RWPE2 (cell line): Measurements from ENCODE around the gene KRTAP10-6.

Experiments
- ATAC-seq: fragments of 200-7000 bp; cut with Tn5 transposase; 3 replicates; pipeline ENCODE4 v1.9.1; 2021; ENCODE audit warnings: low read depth
- DNase-seq: peaks from one replicate; pipeline ENCODE4 v3.0.0-alpha.2; 2020; ENCODE audit warnings: low spot score
- H3K27ac ChIP-seq: fragments of 450-650 bp; 2 replicates; pipeline ENCODE4 v1.5.1; 2017; ENCODE audit warnings: mild to moderate bottlenecking; ENCODE audit not compliant: poor library complexity, severe bottlenecking
- H3K27me3 ChIP-seq: fragments of 250-450 bp; sonication (Bioruptor Pico); 2 replicates; pipeline ENCODE4 v1.5.1; 2021; ENCODE audit warnings: mild to moderate bottlenecking, moderate library complexity; ENCODE audit not compliant: insufficient read depth, poor library complexity, severe bottlenecking
- H3K36me3 ChIP-seq: fragments of 250-450 bp; sonication (Bioruptor Pico); 2 replicates; pipeline ENCODE4 v1.5.1; 2020; ENCODE audit warnings: low read depth, mild to moderate bottlenecking, moderate library complexity
- H3K4me1 ChIP-seq: fragments of 250-450 bp; sonication (Bioruptor Pico); 2 replicates; pipeline ENCODE4 v1.5.1; 2021; ENCODE audit warnings: mild to moderate bottlenecking, moderate library complexity; ENCODE audit not compliant: insufficient read depth, poor library complexity, severe bottlenecking
- H3K4me3 ChIP-seq: fragments of 250-450 bp; sonication (Bioruptor Pico); 2 replicates; pipeline ENCODE4 v1.5.1; 2021; ENCODE audit warnings: mild to moderate bottlenecking, moderate library complexity; ENCODE audit not compliant: severe bottlenecking
- H3K9me3 ChIP-seq: fragments of 250-450 bp; sonication (Bioruptor Pico); 2 replicates; pipeline ENCODE4 v1.5.1; 2021; ENCODE audit warnings: mild to moderate bottlenecking, moderate library complexity; ENCODE audit not compliant: severe bottlenecking
- TF ChIP-seq, protein P1 (sequence below): fragments of 450-650 bp; IDR thresholded peaks from one replicate; pipeline ENCODE4 v1.5.1; 2017; ENCODE audit warnings: mild to moderate bottlenecking, moderate library complexity; ENCODE audit not compliant: poor library complexity, severe bottlenecking

The KRTAP10-6 gene

DNA sequence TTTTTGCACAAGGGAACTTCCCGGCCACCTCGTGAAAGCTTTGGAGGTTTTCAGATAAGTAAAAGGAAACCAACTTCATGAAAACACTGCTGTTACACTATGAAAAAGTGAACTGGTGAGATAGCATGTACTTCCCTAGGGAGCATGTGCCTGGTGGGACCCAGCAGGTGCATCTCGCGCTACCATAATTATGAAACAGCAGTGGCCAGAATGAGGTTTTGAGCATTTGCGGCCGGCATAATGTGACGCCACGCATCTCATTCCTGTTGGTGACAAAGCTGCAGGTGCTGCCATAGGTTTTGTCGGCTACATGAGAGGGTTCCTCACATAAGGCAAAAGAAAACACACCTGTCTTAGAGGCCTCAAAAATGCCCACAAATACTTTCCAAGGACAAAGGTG, 35.4 kb downstream of the KRTAP10-6 start:
- no peaks in the 10 kb centered on the region for H3K4me1 ChIP-seq
- H3K36me3 ChIP-seq, result no peaks in the 10 kb centered on the region
- TF ChIP-seq, protein P1, sequence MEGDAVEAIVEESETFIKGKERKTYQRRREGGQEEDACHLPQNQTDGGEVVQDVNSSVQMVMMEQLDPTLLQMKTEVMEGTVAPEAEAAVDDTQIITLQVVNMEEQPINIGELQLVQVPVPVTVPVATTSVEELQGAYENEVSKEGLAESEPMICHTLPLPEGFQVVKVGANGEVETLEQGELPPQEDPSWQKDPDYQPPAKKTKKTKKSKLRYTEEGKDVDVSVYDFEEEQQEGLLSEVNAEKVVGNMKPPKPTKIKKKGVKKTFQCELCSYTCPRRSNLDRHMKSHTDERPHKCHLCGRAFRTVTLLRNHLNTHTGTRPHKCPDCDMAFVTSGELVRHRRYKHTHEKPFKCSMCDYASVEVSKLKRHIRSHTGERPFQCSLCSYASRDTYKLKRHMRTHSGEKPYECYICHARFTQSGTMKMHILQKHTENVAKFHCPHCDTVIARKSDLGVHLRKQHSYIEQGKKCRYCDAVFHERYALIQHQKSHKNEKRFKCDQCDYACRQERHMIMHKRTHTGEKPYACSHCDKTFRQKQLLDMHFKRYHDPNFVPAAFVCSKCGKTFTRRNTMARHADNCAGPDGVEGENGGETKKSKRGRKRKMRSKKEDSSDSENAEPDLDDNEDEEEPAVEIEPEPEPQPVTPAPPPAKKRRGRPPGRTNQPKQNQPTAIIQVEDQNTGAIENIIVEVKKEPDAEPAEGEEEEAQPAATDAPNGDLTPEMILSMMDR, result no peak
- no peaks in the 10 kb centered on the region for H3K9me3 ChIP-seq
- DNase-seq (no peak), ATAC-seq (no peak)
- H3K27me3 ChIP-seq, result peaks cover 20% of the 10 kb centered on the region
- H3K27ac ChIP-seq, result no peak overlapping the region
- no peak overlapping the region for H3K4me3 ChIP-seq

DNA sequence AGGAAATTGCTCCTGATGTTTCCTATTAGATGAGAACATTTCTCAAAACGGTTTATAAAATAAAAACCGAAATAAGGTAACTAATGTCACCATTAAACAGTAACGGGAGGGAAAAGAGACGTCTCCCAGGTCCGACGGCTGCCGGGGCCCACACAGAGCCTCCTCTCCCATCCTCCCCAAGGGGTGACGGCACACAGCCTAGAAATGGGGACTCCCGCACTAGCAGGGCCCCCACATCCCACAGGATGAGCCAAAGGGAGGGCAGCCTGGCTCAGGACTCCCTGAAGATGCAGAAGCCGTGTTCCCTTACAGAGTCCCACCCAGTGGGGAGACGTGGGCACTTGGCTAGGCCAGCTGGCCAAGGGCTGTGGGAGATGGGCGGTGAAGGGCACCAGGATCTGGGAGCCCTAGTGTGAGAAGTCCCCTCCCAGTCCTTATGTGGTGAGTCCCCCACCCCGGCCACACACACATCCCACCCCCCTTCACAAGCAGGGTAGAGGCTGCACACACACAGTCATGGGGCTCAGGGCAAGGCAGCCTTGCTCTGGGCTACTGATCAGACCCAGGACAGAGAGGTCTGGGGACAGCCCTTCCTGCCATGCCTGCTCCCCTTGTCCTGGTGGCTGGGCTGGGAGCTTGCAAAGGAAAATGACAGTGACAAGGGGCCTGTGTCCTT, 37.0 kb downstream of the KRTAP10-6 start:
- DNase-seq (no peak), ATAC-seq (no peak)
- Histone ChIP-seq H3K27ac (no peak overlapping the region), H3K4me1 (no peaks in the 10 kb centered on the region), H3K9me3 (no peaks in the 10 kb centered on the region), H3K36me3 (no peaks in the 10 kb centered on the region), H3K27me3 (peaks cover 18% of the 10 kb centered on the region), H3K4me3 (no peak overlapping the region)
- TF ChIP-seq, protein P1, result no peak

DNA sequence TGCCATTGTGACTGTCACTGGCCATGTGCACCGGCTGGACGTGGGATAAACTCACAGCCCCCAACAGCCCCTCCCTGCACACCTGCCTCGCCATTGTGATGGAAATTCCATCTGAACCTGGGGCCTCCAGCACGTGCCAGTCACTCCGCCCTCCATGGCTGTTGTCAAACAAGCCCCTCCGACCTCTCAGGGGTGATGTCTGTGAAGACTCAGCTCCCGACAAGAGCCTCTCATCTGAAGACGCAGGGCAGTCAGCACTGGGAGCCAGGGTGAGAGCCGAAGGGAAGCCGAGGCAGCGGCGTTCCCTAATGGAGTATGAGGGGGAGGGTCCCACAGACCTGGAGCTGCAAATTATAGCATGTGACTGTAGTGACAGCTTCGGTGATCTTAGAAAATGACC, 39.6 kb downstream of the KRTAP10-6 start:
- TF ChIP-seq, protein P1, result no peak
- Histone ChIP-seq H3K27ac (no peak overlapping the region), H3K27me3 (peaks cover 14% of the 10 kb centered on the region), H3K9me3 (no peaks in the 10 kb centered on the region), H3K4me1 (peaks cover 10% of the 10 kb centered on the region), H3K36me3 (no peaks in the 10 kb centered on the region), H3K4me3 (no peak overlapping the region)
- DNase-seq, result no peak
- ATAC-seq, result no peak

DNA sequence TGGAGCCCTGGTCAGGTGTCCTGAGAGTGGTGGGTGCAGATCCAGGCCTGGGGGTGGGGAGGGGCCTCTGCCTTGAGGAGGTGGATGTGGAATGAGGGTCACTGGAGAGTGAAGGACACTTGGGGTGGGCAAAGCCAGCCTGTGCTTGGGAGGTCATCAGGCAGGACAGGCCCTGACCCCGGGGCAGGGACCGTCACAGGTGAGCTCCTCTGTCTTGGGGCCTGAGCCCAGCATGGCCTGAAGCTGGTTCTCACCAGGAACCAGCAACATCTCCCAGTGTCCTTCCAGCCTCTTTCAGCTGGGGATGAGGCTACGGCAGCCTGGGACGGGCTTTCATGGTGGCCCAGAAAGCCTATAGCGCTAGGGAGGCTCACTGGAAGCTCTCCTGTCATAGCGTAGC, 40.2 kb downstream of the KRTAP10-6 start:
- TF ChIP-seq, protein P1, result no peak
- no peaks in the 10 kb centered on the region for H3K36me3 ChIP-seq
- no peak overlapping the region for H3K27ac ChIP-seq
- DNase-seq, result no peak
- peaks cover 10% of the 10 kb centered on the region for H3K4me1 ChIP-seq
- no peaks in the 10 kb centered on the region for H3K9me3 ChIP-seq
- ATAC-seq, result no peak
- H3K27me3 ChIP-seq, result peaks cover 9% of the 10 kb centered on the region
- no peak overlapping the region for H3K4me3 ChIP-seq

DNA sequence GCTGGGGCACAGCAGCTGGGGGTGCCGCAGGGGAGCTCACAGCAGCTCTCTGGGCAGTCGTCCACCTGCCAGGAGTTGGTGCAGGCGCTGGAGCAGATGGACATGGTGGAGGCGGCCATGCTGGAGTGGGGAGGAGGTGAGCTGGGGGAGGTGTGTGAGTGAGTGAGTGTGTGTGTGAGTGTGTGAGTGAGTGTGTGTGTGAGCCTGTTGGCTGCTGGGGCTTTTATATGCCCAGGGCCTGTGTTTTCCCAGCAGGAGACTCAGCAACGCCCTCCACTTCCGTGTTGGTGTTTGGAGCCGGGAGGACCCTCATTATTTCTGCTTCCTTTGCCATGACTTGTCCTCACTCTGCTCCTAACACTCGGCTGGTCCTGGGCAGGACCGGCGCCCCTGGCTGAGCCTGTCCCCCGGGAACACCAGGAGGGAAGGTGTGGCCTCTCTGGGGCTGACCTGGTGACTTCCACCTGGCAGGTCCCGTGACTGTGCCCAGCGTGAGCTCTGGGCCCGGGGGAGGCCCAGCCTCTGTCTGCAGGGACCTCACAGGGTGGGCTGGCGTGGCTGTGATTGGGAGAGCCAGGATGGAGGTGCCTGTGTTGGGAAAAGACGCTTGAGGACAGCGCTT, 40.9 kb downstream of the KRTAP10-6 start, which contains the start of gene KRTAP10-2:
KRTAP10-2 (minus strand) TSS at position 166 of the 622 bp plus-strand sequence; CDS start at position 119, 47 bp downstream.
- DNase-seq (no peak), ATAC-seq (no peak)
- H3K4me3 ChIP-seq, result no peak within 1 kb of the TSS
- peaks cover 6% of the 10 kb centered on the region for H3K27me3 ChIP-seq
- H3K36me3 ChIP-seq, result no peaks in the 10 kb centered on the region
- TF ChIP-seq, protein P1, result no peak
- H3K4me1 ChIP-seq, result peaks cover 10% of the 10 kb centered on the region
- H3K27ac ChIP-seq, result no peak within 1 kb of the TSS
- H3K9me3 ChIP-seq, result no peaks in the 10 kb centered on the region
